ENCODE results near the gene B3GNT2.

B3GNT2 gene

DNA sequence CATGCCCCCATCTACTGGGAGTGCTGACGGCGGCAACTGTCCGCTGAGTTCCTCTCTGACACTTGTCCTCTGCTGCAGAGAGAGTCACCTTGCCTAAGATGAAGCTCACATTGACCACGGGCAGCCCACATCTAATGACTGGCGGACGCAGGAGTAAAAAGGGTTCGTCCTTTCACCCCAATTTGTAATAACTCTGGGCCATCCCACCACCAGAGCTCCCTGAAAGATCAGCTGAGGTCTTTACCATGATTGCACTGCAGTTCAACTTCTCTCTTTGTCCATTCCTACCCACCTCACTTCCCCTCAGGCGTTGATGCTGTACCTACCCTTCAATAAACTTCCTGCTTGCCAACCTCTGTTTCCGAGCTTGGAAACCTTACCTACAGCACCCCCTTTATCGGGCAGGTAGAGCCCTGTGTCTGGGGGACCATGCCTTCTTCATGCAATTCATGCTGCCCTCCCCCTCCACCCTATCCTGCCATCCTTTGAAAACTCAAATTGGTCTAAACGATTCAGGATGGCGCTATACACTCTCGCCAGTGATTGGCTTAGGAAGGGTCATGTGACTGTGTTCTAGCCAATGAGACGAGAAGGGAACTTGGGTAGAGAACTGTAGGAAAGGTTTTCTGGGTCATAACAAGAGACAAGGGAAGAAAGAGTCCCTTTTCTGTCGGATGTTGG lies 10.3 kb upstream of the B3GNT2 start:
- TF ChIP-seq, protein P1, sequence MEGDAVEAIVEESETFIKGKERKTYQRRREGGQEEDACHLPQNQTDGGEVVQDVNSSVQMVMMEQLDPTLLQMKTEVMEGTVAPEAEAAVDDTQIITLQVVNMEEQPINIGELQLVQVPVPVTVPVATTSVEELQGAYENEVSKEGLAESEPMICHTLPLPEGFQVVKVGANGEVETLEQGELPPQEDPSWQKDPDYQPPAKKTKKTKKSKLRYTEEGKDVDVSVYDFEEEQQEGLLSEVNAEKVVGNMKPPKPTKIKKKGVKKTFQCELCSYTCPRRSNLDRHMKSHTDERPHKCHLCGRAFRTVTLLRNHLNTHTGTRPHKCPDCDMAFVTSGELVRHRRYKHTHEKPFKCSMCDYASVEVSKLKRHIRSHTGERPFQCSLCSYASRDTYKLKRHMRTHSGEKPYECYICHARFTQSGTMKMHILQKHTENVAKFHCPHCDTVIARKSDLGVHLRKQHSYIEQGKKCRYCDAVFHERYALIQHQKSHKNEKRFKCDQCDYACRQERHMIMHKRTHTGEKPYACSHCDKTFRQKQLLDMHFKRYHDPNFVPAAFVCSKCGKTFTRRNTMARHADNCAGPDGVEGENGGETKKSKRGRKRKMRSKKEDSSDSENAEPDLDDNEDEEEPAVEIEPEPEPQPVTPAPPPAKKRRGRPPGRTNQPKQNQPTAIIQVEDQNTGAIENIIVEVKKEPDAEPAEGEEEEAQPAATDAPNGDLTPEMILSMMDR (IDR thresholded peaks at IDR 0.05; ENCODE audit: extremely low read depth, insufficient read depth, missing control alignments), result no peak

DNA sequence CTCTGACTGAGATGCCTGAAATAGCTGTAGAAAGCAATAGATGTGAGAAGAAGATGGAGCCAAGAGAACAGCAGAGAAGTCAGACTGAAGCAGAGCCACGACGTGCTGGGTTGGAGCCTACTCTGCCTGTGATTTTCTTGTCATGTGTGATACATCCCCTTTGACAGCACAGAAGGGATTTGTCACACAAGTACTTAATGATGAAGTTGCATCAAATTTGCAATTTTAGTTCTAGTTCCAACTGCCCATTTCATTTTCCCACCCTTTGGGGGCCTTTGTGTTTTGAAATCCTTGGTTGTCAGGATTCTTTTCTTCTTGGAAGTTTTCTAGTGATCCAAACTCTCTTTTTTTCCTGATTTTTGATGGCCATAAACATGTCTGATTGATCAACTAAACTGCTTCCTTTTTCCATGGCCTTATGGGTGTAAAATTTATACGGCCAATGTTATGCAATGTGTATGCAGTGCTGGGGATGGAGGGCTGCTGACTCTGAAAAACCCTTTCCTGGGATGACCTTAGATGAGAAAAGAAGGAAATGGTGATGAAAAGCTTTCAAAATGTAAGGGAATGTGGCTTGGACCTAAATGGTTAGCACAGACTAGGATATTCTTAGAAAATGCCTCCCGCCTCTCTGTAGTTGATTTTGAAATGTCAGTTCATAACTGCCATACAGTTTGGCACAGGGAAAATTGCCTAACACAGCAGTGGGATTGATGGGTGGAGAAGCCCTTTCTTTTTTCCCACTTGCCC lies 9.6 kb upstream of the B3GNT2 start:
- in situ Hi-C loops (cut with MboI; ENCODE audit: low pct_unique_long_range_greater_than_20kb, low sequenced_read_pairs, unreplicated experiment), result no loop called here
- no peak for DNase-seq (ENCODE audit: low spot score)

More for the DNA sequence above, 10.3 kb upstream of the B3GNT2 start:
- in situ Hi-C loops (cut with MboI; ENCODE audit: low pct_unique_long_range_greater_than_20kb, low sequenced_read_pairs, unreplicated experiment), result no loop called here
- no peak for DNase-seq (ENCODE audit: low spot score)

DNA sequence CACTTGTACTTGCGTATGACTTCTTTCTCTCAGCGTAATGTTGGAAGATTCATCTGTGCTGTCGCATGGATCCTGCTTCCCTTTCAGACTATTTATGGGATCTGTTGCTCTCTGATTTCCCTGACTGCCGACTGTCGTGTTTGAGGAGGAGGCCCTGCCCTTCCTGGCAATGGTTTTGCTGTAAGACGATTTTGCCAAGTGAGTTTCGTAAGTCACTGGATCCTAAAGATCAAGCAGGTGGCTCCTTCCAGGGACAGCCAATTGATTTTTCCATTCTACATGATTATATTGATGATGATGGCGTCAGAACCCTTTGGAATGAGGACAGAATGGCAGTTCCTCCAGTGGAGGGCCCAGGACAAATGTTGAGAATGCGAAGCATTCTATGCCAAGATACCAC lies 8.7 kb upstream of the B3GNT2 start:
- DNase-seq (ENCODE audit: low spot score), result no peak
- in situ Hi-C loops (cut with MboI; ENCODE audit: low pct_unique_long_range_greater_than_20kb, low sequenced_read_pairs, unreplicated experiment), result no loop called here
- TF ChIP-seq, protein P1 (IDR thresholded peaks at IDR 0.05; ENCODE audit: extremely low read depth, insufficient read depth, missing control alignments), result no peak

More for the DNA sequence above, 9.6 kb upstream of the B3GNT2 start:
- TF ChIP-seq, protein P1 (IDR thresholded peaks at IDR 0.05; ENCODE audit: extremely low read depth, insufficient read depth, missing control alignments), result no peak

DNA sequence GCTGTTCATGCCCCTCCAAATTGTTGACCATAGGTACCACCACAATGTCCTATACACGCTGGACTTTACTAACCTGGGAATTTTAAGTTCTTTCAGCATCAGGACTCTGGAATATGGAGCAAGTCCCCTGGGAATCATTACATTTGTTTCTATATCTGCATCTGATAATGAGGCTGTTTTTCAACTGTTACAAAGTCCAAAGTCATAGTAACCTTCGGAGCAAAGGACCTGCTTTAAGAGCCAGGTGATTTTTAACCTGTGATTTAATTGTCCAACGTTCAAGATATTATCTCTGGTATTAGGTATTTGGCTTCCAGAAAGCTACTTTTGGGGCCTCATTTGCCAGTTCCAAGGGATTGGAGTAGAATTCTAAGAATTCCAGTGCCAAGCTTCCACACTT lies 7.5 kb upstream of the B3GNT2 start:
- in situ Hi-C loops (cut with MboI; ENCODE audit: low pct_unique_long_range_greater_than_20kb, low sequenced_read_pairs, unreplicated experiment), result no loop called here
- DNase-seq (ENCODE audit: low spot score), result no peak
- TF ChIP-seq, protein P1 (IDR thresholded peaks at IDR 0.05; ENCODE audit: extremely low read depth, insufficient read depth, missing control alignments), result no peak

DNA sequence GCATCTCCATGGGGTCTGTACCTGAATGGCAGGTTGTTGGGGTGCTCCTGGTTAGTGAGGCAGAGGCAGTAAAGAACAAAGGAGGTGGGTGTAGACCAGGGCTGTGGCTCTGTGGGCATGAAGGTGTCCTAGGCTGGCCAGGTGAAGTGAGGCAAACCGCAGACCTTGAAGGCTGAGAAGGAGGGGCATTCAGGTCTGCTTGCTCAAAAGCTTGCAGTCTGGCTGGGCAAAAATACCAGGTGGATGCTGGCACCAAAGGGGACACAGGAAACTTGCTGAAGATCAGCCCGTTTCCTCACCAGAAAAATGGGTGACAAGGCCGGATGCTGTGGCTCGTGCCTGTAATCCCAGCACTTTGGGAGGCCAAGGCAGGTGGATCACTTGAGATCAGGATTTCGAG lies 6.7 kb upstream of the B3GNT2 start:
- DNase-seq (ENCODE audit: low spot score), result no peak
- in situ Hi-C loops (cut with MboI; ENCODE audit: low pct_unique_long_range_greater_than_20kb, low sequenced_read_pairs, unreplicated experiment), result no loop called here
- TF ChIP-seq, protein P1 (IDR thresholded peaks at IDR 0.05; ENCODE audit: extremely low read depth, insufficient read depth, missing control alignments), result no peak

DNA sequence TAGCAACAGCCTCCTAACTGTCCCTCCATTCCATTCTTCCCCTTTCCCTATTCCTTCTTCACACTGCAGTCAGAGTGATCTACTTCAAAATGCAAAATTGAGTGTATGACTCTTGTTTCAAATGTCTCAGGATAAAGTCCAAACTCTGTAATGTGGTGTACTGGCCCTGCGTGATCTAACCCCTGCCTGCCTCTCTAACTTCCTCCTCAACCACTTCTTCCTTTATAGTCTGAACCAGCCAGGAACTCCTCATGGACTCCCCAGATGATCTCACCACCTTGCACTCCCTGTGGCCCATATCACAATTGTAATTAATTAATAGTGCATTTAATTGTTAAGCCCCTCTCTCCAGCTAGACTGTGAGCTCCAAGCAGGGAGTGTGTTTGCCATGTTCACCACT lies 3.1 kb upstream of the B3GNT2 start:
- in situ Hi-C loops (cut with MboI; ENCODE audit: low pct_unique_long_range_greater_than_20kb, low sequenced_read_pairs, unreplicated experiment), result no loop called here
- no peak for DNase-seq (ENCODE audit: low spot score)
- TF ChIP-seq, protein P1 (IDR thresholded peaks at IDR 0.05; ENCODE audit: extremely low read depth, insufficient read depth, missing control alignments), result no peak

Data from GM13977 (cell line).